B cell (primary cell): ENCODE measurements around the gene EPHA7. TPM values are rescaled to one million over a fixed set of nuclear protein-coding genes. Genes with fewer than 3 reads are reported as not detected.

Source experiments
- ATAC-seq: fragments of 200-7000 bp; cut with Tn5 transposase; one replicate; pipeline ENCODE4 v1.10.0; 2021; ENCODE audit warnings: low read depth, mild to moderate bottlenecking, moderate number of reproducible peaks, moderate library complexity
- CTCF ChIA-PET: fragments of 350-600 bp; sonication (Branson Sonifier 250); formaldehyde crosslinking; loops from one replicate; lab custom pipeline; 2021; ENCODE audit warnings: antibody characterized with exemption, inconsistent platforms; lab: Charles Lee
- POLR2A ChIA-PET: fragments of 350-600 bp; sonication (Branson Sonifier 250); formaldehyde crosslinking; loops from one replicate; lab custom pipeline; 2021; ENCODE audit warnings: antibody characterized with exemption; lab: Charles Lee
- DNase-seq: peaks from one replicate; pipeline ENCODE4 v3.0.0; 2013
- H2AFZ ChIP-seq: 2 replicates; pipeline ENCODE4 v1.6.1; 2012; ENCODE audit warnings: mild to moderate bottlenecking, low read depth, low read length; ENCODE audit not compliant: insufficient read depth, poor library complexity, severe bottlenecking
- H3K27ac ChIP-seq, 2 donors: 1 replicate in 1 of 2; 2 replicates in 1 of 2; pipeline ENCODE4 v1.5.1; 2012 to 2013; ENCODE audit warnings: low read length in 2 of 2, mild to moderate bottlenecking in 2 of 2, moderate library complexity in 1 of 2
- H3K27me3 ChIP-seq, 4 experiments: fragments of 200-600 bp in 1 of 4; sonication (generic) in 1 of 4; replicated peaks in 1 of 4; 1 replicate in 2 of 4; 2 replicates in 2 of 4; pipeline versions ENCODE4 v1.6.1 to v1.7.0; 2013 to 2016; ENCODE audit warnings: low read length in 3 of 4, mild to moderate bottlenecking in 2 of 4, mixed read lengths in 1 of 4, moderate library complexity in 1 of 4; ENCODE audit not compliant: insufficient read depth in 4 of 4, control insufficient read depth in 3 of 4; ENCODE audit errors: control extremely low read depth in 1 of 4
- H3K36me3 ChIP-seq, 2 experiments: replicated peaks in 1 of 2; 1 replicate in 1 of 2; 2 replicates in 1 of 2; pipeline versions ENCODE4 v1.6.1 to v1.7.1; 2013; ENCODE audit warnings: low read length in 1 of 2; ENCODE audit not compliant: insufficient read depth in 2 of 2, control insufficient read depth in 1 of 2; ENCODE audit errors: control extremely low read depth in 1 of 2, extremely low read depth in 1 of 2
- H3K4me1 ChIP-seq, 2 donors: fragments of 200-600 bp in 1 of 2; sonication (generic) in 1 of 2; 1 replicate in 1 of 2; 2 replicates in 1 of 2; pipeline versions ENCODE4 v1.5.1 to v1.6.1; 2013 to 2017; ENCODE audit warnings: low read length in 2 of 2; ENCODE audit not compliant: control insufficient read depth in 2 of 2, insufficient read depth in 2 of 2
- H3K4me2 ChIP-seq: replicated peaks from 2 replicates; pipeline ENCODE3; 2012; ENCODE audit warnings: mild to moderate bottlenecking, low read depth, low read length; ENCODE audit not compliant: poor library complexity, severe bottlenecking
- H3K4me3 ChIP-seq, 5 experiments: fragments of 200-600 bp in 1 of 5; sonication (generic) in 1 of 5; 1 replicate in 3 of 5; 2 replicates in 2 of 5; pipeline versions ENCODE4 v1.5.1 to v1.7.0; 2011 to 2016; ENCODE audit warnings: low read length in 4 of 5, mild to moderate bottlenecking in 4 of 5, low read depth in 2 of 5, control low read depth in 1 of 5, moderate library complexity in 1 of 5; ENCODE audit not compliant: insufficient read depth in 1 of 5; ENCODE audit errors: control extremely low read depth in 1 of 5, extremely low read depth in 1 of 5
- H3K79me2 ChIP-seq: fragments of 200-600 bp; sonication (generic); one replicate; pipeline ENCODE4 v1.6.0; 2016; ENCODE audit warnings: low read length; ENCODE audit not compliant: control insufficient read depth, insufficient read depth
- H3K9ac ChIP-seq: fragments of 200-600 bp; sonication (generic); 2 replicates; pipeline ENCODE4 v1.6.1; 2017; ENCODE audit warnings: mild to moderate bottlenecking, low read length, moderate library complexity
- H3K9me3 ChIP-seq, 3 donors: one replicate each; pipeline versions ENCODE4 v1.6.1 to v1.7.1; 2013; ENCODE audit warnings: low read length in 2 of 3; ENCODE audit not compliant: control insufficient read depth in 2 of 3, insufficient read depth in 1 of 3; ENCODE audit errors: control extremely low read depth in 1 of 3
- H4K20me1 ChIP-seq: 2 replicates; pipeline ENCODE4 v1.6.0; 2012; ENCODE audit warnings: mild to moderate bottlenecking, low read length; ENCODE audit not compliant: insufficient read depth, control insufficient read depth, poor library complexity, severe bottlenecking
- H3K27ac Mint-ChIP-seq: one replicate; pipeline ENCODE4 v1.8.0; 2021; ENCODE audit warnings: mixed read lengths
- H3K27me3 Mint-ChIP-seq: one replicate; pipeline ENCODE4 v1.8.0; 2021; ENCODE audit warnings: mixed read lengths
- H3K4me1 Mint-ChIP-seq: one replicate; pipeline ENCODE4 v1.8.0; 2021; ENCODE audit warnings: mixed read lengths
- H3K4me3 Mint-ChIP-seq: one replicate; pipeline ENCODE4 v1.8.0; 2021; ENCODE audit warnings: mixed read lengths
- H3K9me3 Mint-ChIP-seq: one replicate; pipeline ENCODE4 v1.8.0; 2022; ENCODE audit warnings: mixed read lengths; ENCODE audit not compliant: insufficient read depth
- CTCF ChIP-seq: fragments of 200-600 bp; IDR thresholded peaks from one replicate; pipeline ENCODE4 v1.8.0; 2022; ENCODE audit warnings: antibody characterized with exemption, mild to moderate bottlenecking
- EZH2 ChIP-seq: IDR thresholded peaks from 2 replicates; pipeline ENCODE4 v1.6.1; 2012; ENCODE audit warnings: borderline replicate concordance, low read depth, mild to moderate bottlenecking, moderate library complexity, low read length; ENCODE audit not compliant: insufficient read depth, poor library complexity, severe bottlenecking
- WGBS: methylation state at CpG from one replicate; pipeline ENCODE4 v1.1.5; 2013; ENCODE audit warnings: missing lambda C conversion rate; ENCODE audit not compliant: insufficient coverage; 5-methylcytosine and 5-hydroxymethylcytosine counted together
- intact Hi-C: fragments of 100-400 bp; cut with micrococcal nuclease; formaldehyde crosslinking; loops from one replicate; pipeline ENCODE4 v1.10.0; 2022
- polyA plus RNA-seq: library from polyadenylated mRNA; depleted of rRNA; stranded (reverse); fragments of >200 nt; gene quantifications from 2 replicates; pipeline ENCODE4 v1.2.3, GENCODE V29; 2012
- total RNA-seq, 2 donors: library from RNA; stranded (reverse); fragments of 120-200 nt in 1 of 2; gene quantifications; 1 replicate in 1 of 2; 2 replicates in 1 of 2; pipeline versions ENCODE4 v1.2.3 to v1.2.4, GENCODE V29; 2013 to 2022

Gene EPHA7
- total and polyA plus RNA-seq, 2 donors (not counting 1 experiment from before 2014, with no cell fraction given), result not detected

GRCh38 chr6:93369586-93370134 lies 49.7 kb downstream of the EPHA7 start:
- ATAC-seq (no peak), DNase-seq (no peak)
- H3K27ac ChIP-seq, result no peak overlapping the region
- no peaks in the 10 kb centered on the region for H3K36me3 ChIP-seq
- H3K4me3 ChIP-seq, result no peak overlapping the region
- H3K27me3 Mint-ChIP-seq, result no peaks in the 10 kb centered on the region
- H3K9ac ChIP-seq, result no peak overlapping the region
- H4K20me1 ChIP-seq, result no peaks in the 10 kb centered on the region
- intact Hi-C loops, result no loop called here
- no peaks in the 10 kb centered on the region for H3K4me1 Mint-ChIP-seq
- H2AFZ ChIP-seq, result no peak overlapping the region
- no peak overlapping the region for H3K27ac Mint-ChIP-seq
- TF ChIP-seq EZH2, result no peak
- TF ChIP-seq CTCF, result no peak
- no peaks in the 10 kb centered on the region for H3K4me1 ChIP-seq
- ChIA-PET CTCF (interaction anchor here (0.6 kb wide), 1 partner anchor 14 kb away, joined by 3 read pairs; no protein-coding TSS in a partner anchor), POLR2A (no interaction called here)
- H3K9me3 ChIP-seq, result no peaks in the 10 kb centered on the region
- no peaks in the 10 kb centered on the region for H3K79me2 ChIP-seq
- no peak overlapping the region for H3K4me3 Mint-ChIP-seq
- no peaks in the 10 kb centered on the region for H3K9me3 Mint-ChIP-seq
- H3K4me2 ChIP-seq, result no peak overlapping the region
- WGBS, result no CpG with 5 or more reads among the region's 3 CpGs
- no peaks in the 10 kb centered on the region for H3K27me3 ChIP-seq

- CTCF ChIA-PET, result no interaction called here
- DNase-seq (no peak), ATAC-seq (no peak)
- no peaks in the 10 kb centered on the region for H3K36me3 ChIP-seq
- H3K27me3 ChIP-seq, result no peaks in the 10 kb centered on the region
- H3K27ac ChIP-seq, result no peak overlapping the region
- no peaks in the 10 kb centered on the region for H3K4me1 ChIP-seq
- Mint-ChIP-seq H3K9me3 (no peaks in the 10 kb centered on the region), H3K27ac (no peak overlapping the region), H3K4me3 (no peak overlapping the region), H3K4me1 (no peaks in the 10 kb centered on the region), H3K27me3 (no peaks in the 10 kb centered on the region)
- WGBS, result 92% methylated on average over 2 of the region's 7 CpGs
- no peak overlapping the region for H2AFZ ChIP-seq
- no peaks in the 10 kb centered on the region for H3K9me3 ChIP-seq
- no peak overlapping the region for H3K9ac ChIP-seq
- H3K4me2 ChIP-seq, result no peak overlapping the region
- POLR2A ChIA-PET, result no interaction called here
- intact Hi-C loops, result no loop called here
- H3K4me3 ChIP-seq, result no peak overlapping the region
- H3K79me2 ChIP-seq, result no peaks in the 10 kb centered on the region
- no peaks in the 10 kb centered on the region for H4K20me1 ChIP-seq
- TF ChIP-seq CTCF, result no peak
- no peak for TF ChIP-seq EZH2
These were observed 52.9 kb downstream of the EPHA7 start for GRCh38 chr6:93366506-93366905.
